ENCODE measurements around the gene CCDC85B. TPM values are rescaled to one million over a fixed set of nuclear protein-coding genes. Genes with fewer than 3 reads are reported as not detected.
A peak's percentile ranks its signal among the peaks of the same experiment; 100 is the strongest.

The CCDC85B gene
- total RNA-seq, 2 experiments from 2014 or later = 40.0 to 44.4 TPM

- peak overlapping the region; percentile 99 for H3K27ac Mint-ChIP-seq
- no peak for DNase-seq
- H3K36me3 Mint-ChIP-seq = peaks cover 56% of the 10 kb centered on the region
- CTCF ChIA-PET = interaction anchor here (1.2 to 10.5 kb wide), 11 partner anchors 7 to 164 kb away, joined by 3 to 277 read pairs (median 22); partner anchors contain the start of genes AP5B1, BANF1, CCDC85B and CTSW
- intact Hi-C loops (cut with micrococcal nuclease) = loop anchor here (1.0 to 2.0 kb wide), 10 partner anchors 14 to 476 kb away; partner anchors contain the start of genes BANF1, C11orf68, DRAP1 and EFEMP2
- H3K27me3 Mint-ChIP-seq = no peaks in the 10 kb centered on the region
- H3K4me1 Mint-ChIP-seq (ENCODE audit: low read depth) = peaks cover 48% of the 10 kb centered on the region
- no peaks in the 10 kb centered on the region for H3K9me3 Mint-ChIP-seq
- POLR2A ChIA-PET = interaction anchor here (0.7 to 5.0 kb wide), 13 partner anchors 12 to 348 kb away, joined by 3 to 95 read pairs (median 7); partner anchors contain the start of genes CCDC85B, FIBP, KAT5 and PCNX3
- peak overlapping the region; percentile 98 for H3K4me3 Mint-ChIP-seq
These were observed 31.8 kb upstream of the CCDC85B start for GRCh38 chr11:65858681-65859087.

- CTCF ChIA-PET = interaction anchor here (0.6 to 10.5 kb wide), 34 partner anchors 8 to 524 kb away, joined by 3 to 277 read pairs (median 6); partner anchors contain the start of genes AP5B1, BANF1, CCDC85B and CTSW
- DNase-seq = peak; percentile 99
- Mint-ChIP-seq H3K27me3 (no peaks in the 10 kb centered on the region), H3K4me3 (peak overlapping the region; percentile 98), H3K4me1 (ENCODE audit: low read depth) (peaks cover 43% of the 10 kb centered on the region), H3K36me3 (peaks cover 54% of the 10 kb centered on the region), H3K27ac (peak overlapping the region; percentile 99), H3K9me3 (no peaks in the 10 kb centered on the region)
- intact Hi-C loops (cut with micrococcal nuclease) = loop anchor here (1.0 to 2.0 kb wide), 6 partner anchors 14 to 477 kb away; partner anchors contain the start of genes EFEMP2, KAT5, RAB1B and SLC25A45
- POLR2A ChIA-PET = interaction anchor here (0.7 to 5.0 kb wide), 20 partner anchors 9 to 348 kb away, joined by 3 to 95 read pairs (median 7); partner anchors contain the start of genes CCDC85B, FIBP, KAT5 and PCNX3
These were observed 31.2 kb upstream of the CCDC85B start for GRCh38 chr11:65859095-65859811.

GRCh38 chr11:65859812-65860277, 30.6 kb upstream of the CCDC85B start:
- peak overlapping the region; percentile 99 for H3K27ac Mint-ChIP-seq
- ChIA-PET POLR2A (interaction anchor here (0.7 to 5.0 kb wide), 19 partner anchors 10 to 290 kb away, joined by 3 to 95 read pairs (median 7); partner anchors contain the start of genes CCDC85B, FIBP, PCNX3 and RELA), CTCF (interaction anchor here (0.6 to 10.5 kb wide), 38 partner anchors 8 to 284 kb away, joined by 3 to 277 read pairs (median 5); partner anchors contain the start of genes AP5B1, BANF1, CCDC85B and CTSW)
- DNase-seq = no peak
- H3K4me3 Mint-ChIP-seq = peak overlapping the region; percentile 98
- intact Hi-C loops (cut with micrococcal nuclease) = loop anchor here (1.0 to 2.0 kb wide), 8 partner anchors 13 to 478 kb away; partner anchors contain the start of genes EFEMP2, FOSL1, KAT5 and RAB1B
- H3K4me1 Mint-ChIP-seq (ENCODE audit: low read depth) = peaks cover 38% of the 10 kb centered on the region
- H3K36me3 Mint-ChIP-seq = peaks cover 50% of the 10 kb centered on the region
- no peaks in the 10 kb centered on the region for H3K27me3 Mint-ChIP-seq
- no peaks in the 10 kb centered on the region for H3K9me3 Mint-ChIP-seq

GRCh38 chr11:65860278-65861164, 30.0 kb upstream of the CCDC85B start, which contains the start of gene MUS81:
MUS81 (plus strand) TSS chr11:65860433; CDS start chr11:65860754, 321 bp downstream.
- peak within 1 kb of the TSS; percentile 98 for H3K4me3 Mint-ChIP-seq
- H3K4me1 Mint-ChIP-seq (ENCODE audit: low read depth) = peaks cover 33% of the 10 kb centered on the region
- no peaks in the 10 kb centered on the region for H3K9me3 Mint-ChIP-seq
- ChIA-PET POLR2A (interaction anchor here (0.8 to 5.0 kb wide), 19 partner anchors 10 to 258 kb away, joined by 3 to 95 read pairs (median 4); partner anchors contain the start of genes BANF1, CCDC85B, FIBP and RELA), CTCF (interaction anchor here (0.6 to 10.5 kb wide), 40 partner anchors 8 to 422 kb away, joined by 3 to 277 read pairs (median 6); partner anchors contain the start of genes AP5B1, BANF1, CCDC85B and CTSW)
- H3K36me3 Mint-ChIP-seq = peaks cover 50% of the 10 kb centered on the region
- peak within 1 kb of the TSS; percentile 99 for H3K27ac Mint-ChIP-seq
- intact Hi-C loops (cut with micrococcal nuclease) = loop anchor here (1.0 kb wide), 2 partner anchors 40 to 101 kb away; partner anchors contain the start of genes FOSL1 and SART1
- H3K27me3 Mint-ChIP-seq = no peaks in the 10 kb centered on the region
- peak; percentile 97 for DNase-seq

GRCh38 chr11:65861165-65861505, 29.3 kb upstream of the CCDC85B start:
- Mint-ChIP-seq H3K4me1 (ENCODE audit: low read depth) (peaks cover 27% of the 10 kb centered on the region), H3K4me3 (peak overlapping the region; percentile 98), H3K9me3 (no peaks in the 10 kb centered on the region), H3K27me3 (no peaks in the 10 kb centered on the region), H3K27ac (peak overlapping the region; percentile 99), H3K36me3 (peaks cover 44% of the 10 kb centered on the region)
- POLR2A ChIA-PET = interaction anchor here (0.8 to 5.0 kb wide), 9 partner anchors 9 to 198 kb away, joined by 3 to 95 read pairs (median 3); partner anchors contain the start of genes BANF1, CCDC85B, FIBP and RELA
- DNase-seq = no peak
- CTCF ChIA-PET = interaction anchor here (0.6 to 10.5 kb wide), 10 partner anchors 8 to 422 kb away, joined by 3 to 277 read pairs (median 16); partner anchors contain the start of genes CCDC85B, CTSW, FIBP and KAT5
- intact Hi-C loops (cut with micrococcal nuclease) = no loop called here

- H3K4me3 Mint-ChIP-seq = peak overlapping the region; percentile 98
- H3K27ac Mint-ChIP-seq = peak overlapping the region; percentile 99
These were observed 28.8 kb upstream of the CCDC85B start for GRCh38 chr11:65861533-65862183.

GRCh38 chr11:65862191-65862735, 28.2 kb upstream of the CCDC85B start:
- H3K4me1 Mint-ChIP-seq (ENCODE audit: low read depth) = peaks cover 19% of the 10 kb centered on the region
- ChIA-PET POLR2A (no interaction called here), CTCF (interaction anchor here (3.6 to 10.5 kb wide), 2 partner anchors 11 to 25 kb away, joined by 26 to 277 read pairs; partner anchors contain the start of genes CCDC85B and FIBP)
- no peak overlapping the region for H3K27ac Mint-ChIP-seq
- no peaks in the 10 kb centered on the region for H3K27me3 Mint-ChIP-seq
- peaks cover 41% of the 10 kb centered on the region for H3K36me3 Mint-ChIP-seq
- intact Hi-C loops (cut with micrococcal nuclease) = no loop called here
- peak overlapping the region; percentile 20 for H3K4me3 Mint-ChIP-seq
- H3K9me3 Mint-ChIP-seq = no peaks in the 10 kb centered on the region
- no peak for DNase-seq

More at GRCh38 chr11:65861533-65862183, 28.8 kb upstream of the CCDC85B start:
- Mint-ChIP-seq H3K27me3 (no peaks in the 10 kb centered on the region), H3K4me1 (ENCODE audit: low read depth) (peaks cover 22% of the 10 kb centered on the region), H3K36me3 (peaks cover 40% of the 10 kb centered on the region), H3K9me3 (no peaks in the 10 kb centered on the region)
- ChIA-PET POLR2A (interaction anchor here (0.8 to 5.0 kb wide), 8 partner anchors 9 to 199 kb away, joined by 3 to 95 read pairs (median 6); partner anchors contain the start of genes BANF1, CCDC85B, FIBP and RELA), CTCF (interaction anchor here (1.0 to 10.5 kb wide), 7 partner anchors 8 to 183 kb away, joined by 5 to 277 read pairs (median 11); partner anchors contain the start of genes CCDC85B, CTSW and FIBP)
- intact Hi-C loops (cut with micrococcal nuclease) = no loop called here
- DNase-seq = no peak

- Mint-ChIP-seq H3K4me3 (peak overlapping the region; percentile 5), H3K4me1 (ENCODE audit: low read depth) (peaks cover 19% of the 10 kb centered on the region), H3K27ac (no peak overlapping the region), H3K36me3 (peaks cover 43% of the 10 kb centered on the region), H3K27me3 (no peaks in the 10 kb centered on the region), H3K9me3 (no peaks in the 10 kb centered on the region)
- DNase-seq = no peak
- CTCF ChIA-PET = interaction anchor here (10.5 kb wide), 1 partner anchor 24 kb away, joined by 277 read pairs; the partner anchor contains the start of genes CCDC85B and FIBP
- POLR2A ChIA-PET = interaction anchor here (1.0 kb wide), 1 partner anchor 13 kb away, joined by 3 read pairs; no protein-coding TSS in a partner anchor
- intact Hi-C loops (cut with micrococcal nuclease) = no loop called here
These were observed 27.3 kb upstream of the CCDC85B start for GRCh38 chr11:65862941-65863888.

GRCh38 chr11:65863889-65864705, 26.4 kb upstream of the CCDC85B start:
- intact Hi-C loops (cut with micrococcal nuclease) = no loop called here
- POLR2A ChIA-PET = interaction anchor here (1.0 kb wide), 1 partner anchor 14 kb away, joined by 3 read pairs; no protein-coding TSS in a partner anchor
- no peak overlapping the region for H3K4me3 Mint-ChIP-seq

More at GRCh38 chr11:65863889-65864705, 26.4 kb upstream of the CCDC85B start:
- DNase-seq = no peak
- Mint-ChIP-seq H3K4me1 (ENCODE audit: low read depth) (peaks cover 19% of the 10 kb centered on the region), H3K36me3 (peaks cover 43% of the 10 kb centered on the region), H3K27me3 (no peaks in the 10 kb centered on the region), H3K9me3 (no peaks in the 10 kb centered on the region), H3K27ac (no peak overlapping the region)
- CTCF ChIA-PET = interaction anchor here (10.5 kb wide), 1 partner anchor 24 kb away, joined by 277 read pairs; the partner anchor contains the start of genes CCDC85B and FIBP

Measured in activated CD4-positive, alpha-beta memory T cell treated with anti-CD3 and anti-CD28 coated beads for 36 hours (primary cell).